RWPE2 (cell line): ENCODE measurements around the gene FBLN2.

Experiments
- ATAC-seq: fragments of 200-7000 bp; cut with Tn5 transposase; 3 replicates; pipeline ENCODE4 v1.9.1; 2021; ENCODE audit warnings: low read depth
- DNase-seq: peaks from one replicate; pipeline ENCODE4 v3.0.0-alpha.2; 2020; ENCODE audit warnings: low spot score
- H3K27ac ChIP-seq: fragments of 450-650 bp; 2 replicates; pipeline ENCODE4 v1.5.1; 2017; ENCODE audit warnings: mild to moderate bottlenecking; ENCODE audit not compliant: poor library complexity, severe bottlenecking
- H3K27me3 ChIP-seq: fragments of 250-450 bp; sonication (Bioruptor Pico); 2 replicates; pipeline ENCODE4 v1.5.1; 2021; ENCODE audit warnings: mild to moderate bottlenecking, moderate library complexity; ENCODE audit not compliant: insufficient read depth, poor library complexity, severe bottlenecking
- H3K36me3 ChIP-seq: fragments of 250-450 bp; sonication (Bioruptor Pico); 2 replicates; pipeline ENCODE4 v1.5.1; 2020; ENCODE audit warnings: low read depth, mild to moderate bottlenecking, moderate library complexity
- H3K4me1 ChIP-seq: fragments of 250-450 bp; sonication (Bioruptor Pico); 2 replicates; pipeline ENCODE4 v1.5.1; 2021; ENCODE audit warnings: mild to moderate bottlenecking, moderate library complexity; ENCODE audit not compliant: insufficient read depth, poor library complexity, severe bottlenecking
- H3K4me3 ChIP-seq: fragments of 250-450 bp; sonication (Bioruptor Pico); 2 replicates; pipeline ENCODE4 v1.5.1; 2021; ENCODE audit warnings: mild to moderate bottlenecking, moderate library complexity; ENCODE audit not compliant: severe bottlenecking
- H3K9me3 ChIP-seq: fragments of 250-450 bp; sonication (Bioruptor Pico); 2 replicates; pipeline ENCODE4 v1.5.1; 2021; ENCODE audit warnings: mild to moderate bottlenecking, moderate library complexity; ENCODE audit not compliant: severe bottlenecking
- TF ChIP-seq, protein P1 (sequence below): fragments of 450-650 bp; IDR thresholded peaks from one replicate; pipeline ENCODE4 v1.5.1; 2017; ENCODE audit warnings: mild to moderate bottlenecking, moderate library complexity; ENCODE audit not compliant: poor library complexity, severe bottlenecking

The FBLN2 gene

DNA sequence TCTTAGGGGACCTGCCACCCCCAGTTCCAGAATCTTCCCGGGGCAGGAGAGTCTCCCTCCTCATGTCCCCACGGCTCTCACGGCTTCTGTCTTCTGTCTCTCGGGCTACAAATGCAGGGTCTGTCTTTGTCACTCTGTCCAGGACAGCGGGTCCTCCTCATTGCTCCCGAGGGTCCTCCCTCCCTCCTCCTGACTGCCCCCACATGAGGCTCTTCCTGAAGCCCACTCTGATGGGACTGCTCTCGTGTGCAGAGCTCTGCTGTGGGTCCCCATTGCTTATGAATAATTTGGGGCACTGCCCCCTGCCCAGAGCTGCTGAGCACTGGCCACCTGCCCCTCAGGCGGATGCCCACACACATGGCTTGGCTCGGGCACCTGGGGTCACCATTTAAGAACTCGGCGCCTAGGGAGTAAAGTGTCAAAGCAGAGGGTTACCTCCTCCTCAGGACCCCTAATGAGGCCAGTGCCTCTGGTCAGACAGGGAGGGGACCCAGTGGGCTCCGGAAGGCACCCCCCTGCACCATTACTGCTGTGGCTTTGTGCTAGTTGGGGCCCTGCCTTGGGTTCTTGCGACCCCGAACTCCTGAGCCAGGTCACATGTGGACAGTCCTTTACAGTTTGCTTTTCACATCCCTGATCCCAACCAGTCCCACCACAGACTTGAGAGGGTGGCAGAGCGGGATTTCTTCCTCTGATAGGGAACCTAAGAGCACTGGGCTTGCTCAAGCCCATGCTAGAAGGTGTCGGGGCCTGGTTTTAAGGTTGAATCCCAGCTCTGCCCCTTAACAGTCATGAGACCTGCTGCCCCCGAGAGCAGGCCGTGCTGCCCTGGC, 46.8 kb upstream of the FBLN2 start:
- H3K27ac ChIP-seq = no peak overlapping the region
- ATAC-seq (no peak), DNase-seq (no peak)
- H3K4me1 ChIP-seq = peaks cover 9% of the 10 kb centered on the region
- no peaks in the 10 kb centered on the region for H3K27me3 ChIP-seq
- H3K4me3 ChIP-seq = no peak overlapping the region
- no peaks in the 10 kb centered on the region for H3K9me3 ChIP-seq
- TF ChIP-seq, protein P1, sequence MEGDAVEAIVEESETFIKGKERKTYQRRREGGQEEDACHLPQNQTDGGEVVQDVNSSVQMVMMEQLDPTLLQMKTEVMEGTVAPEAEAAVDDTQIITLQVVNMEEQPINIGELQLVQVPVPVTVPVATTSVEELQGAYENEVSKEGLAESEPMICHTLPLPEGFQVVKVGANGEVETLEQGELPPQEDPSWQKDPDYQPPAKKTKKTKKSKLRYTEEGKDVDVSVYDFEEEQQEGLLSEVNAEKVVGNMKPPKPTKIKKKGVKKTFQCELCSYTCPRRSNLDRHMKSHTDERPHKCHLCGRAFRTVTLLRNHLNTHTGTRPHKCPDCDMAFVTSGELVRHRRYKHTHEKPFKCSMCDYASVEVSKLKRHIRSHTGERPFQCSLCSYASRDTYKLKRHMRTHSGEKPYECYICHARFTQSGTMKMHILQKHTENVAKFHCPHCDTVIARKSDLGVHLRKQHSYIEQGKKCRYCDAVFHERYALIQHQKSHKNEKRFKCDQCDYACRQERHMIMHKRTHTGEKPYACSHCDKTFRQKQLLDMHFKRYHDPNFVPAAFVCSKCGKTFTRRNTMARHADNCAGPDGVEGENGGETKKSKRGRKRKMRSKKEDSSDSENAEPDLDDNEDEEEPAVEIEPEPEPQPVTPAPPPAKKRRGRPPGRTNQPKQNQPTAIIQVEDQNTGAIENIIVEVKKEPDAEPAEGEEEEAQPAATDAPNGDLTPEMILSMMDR = no peak
- no peaks in the 10 kb centered on the region for H3K36me3 ChIP-seq

GRCh38 chr3:13502791-13503060, 46.2 kb upstream of the FBLN2 start:
- ATAC-seq (no peak), DNase-seq (no peak)
- Histone ChIP-seq H3K27ac (no peak overlapping the region), H3K4me1 (peaks cover 15% of the 10 kb centered on the region), H3K36me3 (no peaks in the 10 kb centered on the region), H3K9me3 (no peaks in the 10 kb centered on the region), H3K27me3 (no peaks in the 10 kb centered on the region), H3K4me3 (no peak overlapping the region)
- TF ChIP-seq, protein P1 = no peak

- Histone ChIP-seq H3K9me3 (no peaks in the 10 kb centered on the region), H3K36me3 (no peaks in the 10 kb centered on the region), H3K27me3 (no peaks in the 10 kb centered on the region), H3K27ac (peak overlapping the region; percentile 23), H3K4me1 (peaks cover 19% of the 10 kb centered on the region), H3K4me3 (no peak overlapping the region)
- DNase-seq (no peak), ATAC-seq (peak; percentile 80)
- TF ChIP-seq, protein P1 = no peak
These were observed 44.6 kb upstream of the FBLN2 start for GRCh38 chr3:13504161-13504831.

DNA sequence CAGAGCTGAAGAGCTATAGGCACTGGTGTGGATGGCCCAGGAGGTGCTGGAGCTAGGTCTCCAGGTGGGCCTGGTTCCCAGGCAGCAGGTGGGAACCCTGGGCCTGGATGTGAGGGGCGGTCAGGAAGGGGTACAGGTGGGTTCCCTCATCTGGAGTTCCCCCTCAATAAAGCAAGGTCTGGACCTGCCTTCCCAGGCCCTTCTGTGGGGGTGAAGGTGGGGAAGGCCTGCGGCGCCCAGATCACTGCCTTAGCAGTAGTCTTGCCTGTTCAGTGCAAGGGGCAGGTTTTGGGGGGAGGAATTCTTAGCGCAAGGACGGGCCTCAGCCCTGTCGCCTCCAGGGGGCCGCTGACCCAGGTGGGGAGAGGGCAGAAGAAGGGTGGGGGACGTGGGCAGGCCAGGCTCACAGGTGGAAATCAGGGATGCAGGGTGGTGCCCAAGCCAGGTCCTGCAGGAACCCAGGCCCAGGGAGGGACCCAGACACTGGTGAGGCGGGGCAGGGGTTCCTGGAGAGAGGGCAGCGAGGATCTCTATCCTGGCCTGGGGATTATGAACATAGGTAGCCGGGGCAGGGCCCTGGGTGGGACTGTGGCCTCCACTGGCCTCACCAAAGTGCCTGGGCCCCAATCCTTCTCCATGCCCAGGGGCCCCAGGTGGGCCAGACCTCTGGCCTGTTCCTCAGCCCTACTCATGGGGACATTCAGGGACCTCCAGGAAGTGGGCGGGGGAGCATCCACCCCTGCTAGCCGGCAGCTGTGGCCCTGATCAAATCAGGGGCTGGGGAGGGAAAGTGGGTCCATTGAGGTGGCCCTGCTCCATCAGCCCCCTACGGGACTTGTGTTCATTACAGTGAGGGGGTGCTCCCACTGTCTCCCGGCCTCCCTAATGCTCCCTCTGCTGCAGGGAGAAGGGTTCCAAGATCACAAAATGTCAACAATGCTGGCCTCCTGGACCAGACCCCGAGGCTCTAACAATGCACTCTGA, 43.5 kb upstream of the FBLN2 start:
- Histone ChIP-seq H3K27ac (peak overlapping the region; percentile 23), H3K9me3 (no peaks in the 10 kb centered on the region), H3K4me3 (no peak overlapping the region), H3K4me1 (peaks cover 19% of the 10 kb centered on the region), H3K27me3 (no peaks in the 10 kb centered on the region), H3K36me3 (no peaks in the 10 kb centered on the region)
- no peak for DNase-seq
- TF ChIP-seq, protein P1 = no peak
- no peak for ATAC-seq
